Measurements from ENCODE around the gene ITGB2.

- no peak for TF ChIP-seq EZH2phosphoT487 (IDR thresholded peaks at IDR 0.05; ENCODE audit: borderline replicate concordance, low read length)
- TF ChIP-seq CTCF (IDR thresholded peaks at IDR 0.05; ENCODE audit: low read depth, low read length, poor library complexity, severe bottlenecking) = no peak
Observed at GRCh38 chr21:44948426-44949120, 27.9 kb upstream of the ITGB2 start.

All from DOHH2 (cell line).